GM18519 (cell line): ENCODE measurements around the gene ROBO1.
A peak's percentile ranks its signal among the peaks of the same experiment; 100 is the strongest.

Experiments used
- ATAC-seq: cut with Tn5 transposase; IDR thresholded peaks from one replicate; pipeline ENCODE4 v1.9.1; 2021; ENCODE audit warnings: mild to moderate bottlenecking, moderate library complexity; ENCODE audit not compliant: unreplicated experiment, low FRiP score

The ROBO1 gene

DNA sequence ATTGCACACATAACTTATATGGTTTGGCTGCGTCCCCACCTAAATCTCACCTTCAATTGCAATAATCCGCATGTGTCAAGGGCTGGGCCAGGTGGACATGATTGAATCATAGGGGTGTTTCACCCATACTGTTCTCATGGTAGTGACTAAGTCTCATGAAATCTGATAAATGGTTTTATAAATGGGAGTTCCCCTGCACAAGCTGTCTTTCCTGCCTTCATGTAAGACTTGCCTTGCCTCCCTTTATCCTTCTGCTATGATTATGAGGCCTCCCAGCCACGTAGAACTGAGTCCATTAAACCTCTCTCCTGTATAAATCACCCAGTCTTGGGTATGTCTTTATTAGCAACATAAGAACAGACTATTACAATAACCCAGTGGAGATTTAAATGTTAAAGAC lies 653.9 kb downstream of the ROBO1 start:
- no peak for ATAC-seq

DNA sequence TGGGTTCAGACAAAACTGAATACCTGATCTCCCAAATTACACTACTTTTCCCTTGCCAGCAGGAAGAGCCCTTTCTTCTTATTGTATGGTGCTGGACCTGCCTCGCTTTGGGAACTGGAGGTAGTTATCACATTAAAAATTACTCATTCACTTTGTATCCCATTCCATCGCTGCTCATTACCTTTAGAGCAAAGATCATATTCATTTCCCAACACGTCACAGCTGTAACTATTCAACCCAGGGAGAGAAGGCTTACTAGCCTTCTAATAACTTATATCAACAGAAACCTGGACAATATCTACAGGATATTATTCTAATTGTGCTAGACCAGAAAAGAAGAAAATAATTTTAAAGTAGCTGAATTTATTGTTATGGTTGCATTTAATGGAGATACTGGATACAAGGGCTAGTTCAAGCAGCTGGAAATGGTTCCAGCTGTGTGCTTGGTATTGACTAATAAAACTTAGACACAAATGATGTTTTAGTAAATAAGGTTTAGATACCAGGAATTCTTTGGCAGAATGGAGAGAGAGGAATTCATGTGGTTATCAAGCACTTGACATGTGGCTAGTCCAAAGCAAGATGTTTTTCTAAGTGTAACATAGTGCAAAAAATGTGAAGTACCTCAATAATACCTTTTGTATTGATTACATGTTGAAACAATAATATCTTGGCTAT lies 656.3 kb downstream of the ROBO1 start:
- ATAC-seq = no peak

DNA sequence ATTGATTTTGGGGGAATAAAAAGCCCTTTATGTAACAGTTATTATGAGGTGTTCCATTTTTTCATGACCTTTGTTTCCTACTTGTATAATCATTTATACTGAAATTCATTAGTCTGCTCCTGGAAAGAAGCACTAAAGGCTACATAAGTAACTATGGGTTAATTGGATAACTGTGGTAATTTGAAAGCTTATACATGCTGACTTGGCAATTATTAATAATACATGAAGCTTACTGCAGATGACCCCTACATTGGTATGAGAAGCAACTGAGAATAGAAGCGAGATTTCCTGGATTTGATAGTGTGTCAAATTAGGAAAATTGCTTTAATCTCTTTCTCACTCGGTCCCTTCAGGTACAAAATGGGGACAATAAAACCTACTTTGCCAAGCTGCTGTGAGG lies 658.0 kb downstream of the ROBO1 start:
- no peak for ATAC-seq

DNA sequence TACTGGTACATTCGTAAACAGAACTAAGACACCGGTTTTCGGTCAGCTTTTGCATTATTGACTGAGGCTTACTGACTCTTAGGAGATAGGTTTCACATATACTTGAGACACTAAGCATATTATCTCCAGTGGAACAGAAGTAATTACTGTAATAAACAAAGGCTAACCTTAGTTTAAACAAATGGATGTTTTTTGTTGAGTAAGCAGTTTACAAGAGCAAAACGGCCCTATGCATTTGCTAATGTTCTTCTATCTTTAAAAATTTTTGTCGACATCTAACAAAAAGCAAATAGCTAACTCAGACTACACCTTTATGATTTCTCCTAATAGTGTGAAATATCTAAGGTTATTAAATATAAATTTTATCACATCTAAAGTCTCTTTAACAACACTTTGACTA lies 664.5 kb downstream of the ROBO1 start:
- ATAC-seq = no peak

DNA sequence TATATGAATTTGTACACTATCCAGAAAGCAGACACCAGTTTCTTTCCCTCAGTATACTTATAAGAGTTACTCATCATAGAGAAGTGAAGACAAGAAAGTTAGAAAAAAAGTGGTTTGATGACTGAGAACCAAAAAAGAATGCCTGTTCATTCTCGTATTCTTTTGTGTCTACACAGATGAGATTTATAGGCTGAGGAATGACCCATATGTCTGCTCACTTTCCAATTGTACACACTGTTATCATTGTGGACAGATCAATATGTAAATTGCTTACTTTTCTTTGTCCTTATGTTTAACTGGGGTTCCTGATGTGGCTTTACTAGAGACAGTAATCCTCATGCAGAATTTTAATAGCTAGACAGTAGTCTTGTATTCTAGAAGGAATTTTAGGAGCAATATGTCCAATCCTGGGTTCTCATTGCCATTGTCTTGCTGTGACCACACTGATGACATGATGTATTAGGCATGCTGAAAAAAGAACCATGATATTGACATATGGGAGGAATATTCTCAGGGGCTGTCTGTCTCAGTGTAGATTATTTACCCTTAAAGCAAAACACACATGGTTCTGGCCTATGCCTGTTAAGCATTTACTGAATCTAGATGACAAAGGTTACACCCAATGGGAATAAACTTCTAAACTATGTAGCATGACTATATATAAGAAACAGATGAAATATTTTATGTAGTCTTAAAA lies 669.7 kb downstream of the ROBO1 start:
- no peak for ATAC-seq

DNA sequence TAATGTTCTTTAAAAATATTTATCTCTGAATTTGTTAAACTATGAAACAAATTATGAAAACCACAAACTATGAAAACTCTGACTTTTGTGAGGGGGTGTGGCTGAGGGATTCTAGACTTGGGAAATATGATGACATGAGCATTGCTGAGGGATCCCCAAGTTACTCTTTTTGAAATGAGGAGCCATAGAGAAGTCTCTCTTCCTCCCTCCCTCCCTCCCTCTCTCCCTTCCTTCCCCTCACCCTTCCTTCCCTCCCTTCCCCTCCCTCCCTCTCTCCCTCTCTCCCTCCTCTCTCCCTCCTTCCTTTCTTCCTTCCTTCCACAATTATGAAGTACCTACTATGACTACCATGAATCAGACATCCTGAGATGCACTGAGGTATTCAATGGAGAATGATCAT lies 673.1 kb downstream of the ROBO1 start:
- ATAC-seq = no peak

DNA sequence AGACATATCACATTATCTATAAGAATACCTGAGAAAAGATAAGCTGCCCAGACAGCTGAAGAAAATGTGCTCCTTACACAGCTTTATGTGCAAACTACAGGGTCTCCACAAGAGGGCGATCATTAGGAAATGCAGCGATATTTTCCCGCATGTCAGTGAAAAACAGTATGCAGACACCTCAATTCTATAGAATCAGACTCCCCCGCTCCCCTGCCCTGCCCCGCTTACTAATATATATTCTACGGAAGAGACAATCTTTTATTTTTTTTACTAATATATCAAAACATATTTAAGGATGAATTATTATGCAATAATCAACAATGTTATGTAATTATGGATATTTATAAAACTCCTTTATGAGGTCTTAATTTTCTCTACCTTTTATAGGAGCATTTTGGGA lies 681.3 kb downstream of the ROBO1 start:
- ATAC-seq = peak; percentile 94

DNA sequence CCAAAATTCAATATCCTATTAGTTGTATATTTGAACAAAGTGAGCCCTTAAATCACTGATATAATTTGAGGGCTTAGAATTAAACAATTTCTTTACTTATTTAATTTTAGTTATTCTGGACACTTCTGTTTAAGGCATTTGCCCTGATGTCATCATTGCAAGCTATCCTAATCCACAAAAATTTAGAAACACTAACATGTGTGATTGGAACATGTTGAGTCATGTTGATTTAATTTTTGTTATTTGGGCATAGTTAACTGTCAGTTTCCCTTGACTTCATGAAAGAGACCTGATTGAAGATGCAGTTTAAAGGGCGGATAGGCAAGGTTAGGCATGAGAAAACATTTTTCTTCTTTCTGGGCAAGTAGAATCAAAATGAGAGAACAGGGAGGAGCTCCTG lies 682.6 kb downstream of the ROBO1 start:
- ATAC-seq = no peak

DNA sequence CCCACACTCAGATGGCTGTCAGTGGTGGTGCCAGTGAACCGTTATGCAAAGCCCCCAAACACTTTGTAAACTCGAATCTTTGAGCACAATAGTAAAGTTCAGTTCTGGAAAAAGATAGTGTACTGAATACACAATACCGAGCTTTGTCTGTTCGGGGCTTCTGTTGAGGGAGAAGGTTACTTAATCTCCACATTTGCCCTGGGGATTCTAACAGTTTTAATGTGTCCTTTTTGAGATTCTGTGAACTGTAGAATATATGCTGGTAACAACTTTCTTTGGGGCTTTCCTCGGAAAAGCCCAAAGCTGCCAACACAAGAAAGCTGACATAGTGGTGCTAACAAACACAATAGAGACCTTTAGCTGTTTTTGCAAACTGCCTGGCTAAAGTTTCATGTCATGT lies 686.5 kb downstream of the ROBO1 start:
- no peak for ATAC-seq

DNA sequence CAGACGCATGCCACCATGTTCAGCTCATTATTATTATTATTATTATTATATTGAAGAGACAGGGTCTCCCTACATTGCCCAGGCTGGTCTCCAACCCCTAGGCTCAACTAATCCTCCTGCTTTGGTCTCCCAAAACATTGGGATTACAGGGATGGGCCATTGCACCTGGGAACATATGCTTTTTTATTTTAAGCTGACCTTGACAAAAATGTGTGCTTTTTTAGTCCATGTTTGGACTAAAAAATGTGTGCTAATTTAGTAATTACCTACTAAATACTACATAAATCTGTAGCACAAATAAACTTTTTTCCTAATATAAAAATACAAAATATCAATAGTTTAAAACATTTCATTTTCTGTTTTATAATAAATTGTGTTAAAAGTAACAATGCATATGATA lies 693.2 kb downstream of the ROBO1 start:
- no peak for ATAC-seq

DNA sequence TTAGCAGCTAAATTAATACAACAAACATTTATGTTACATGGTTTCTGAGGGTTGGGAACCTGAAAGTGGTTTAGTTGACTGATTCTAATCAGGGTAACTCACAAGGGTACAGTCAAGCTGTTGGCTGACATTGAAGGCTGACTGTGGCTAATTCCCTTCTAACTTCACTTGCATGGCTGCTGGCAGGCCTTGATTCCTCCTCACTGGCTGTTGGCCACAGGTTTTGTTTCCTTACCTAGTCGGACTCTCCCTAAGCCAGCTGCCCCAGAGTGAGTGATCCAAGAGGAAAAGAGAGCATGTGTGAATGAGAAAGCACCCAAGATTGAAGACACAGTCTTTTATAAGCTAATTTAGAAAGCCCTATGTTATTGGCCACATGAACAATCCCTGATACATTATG lies 700.1 kb downstream of the ROBO1 start:
- no peak for ATAC-seq

DNA sequence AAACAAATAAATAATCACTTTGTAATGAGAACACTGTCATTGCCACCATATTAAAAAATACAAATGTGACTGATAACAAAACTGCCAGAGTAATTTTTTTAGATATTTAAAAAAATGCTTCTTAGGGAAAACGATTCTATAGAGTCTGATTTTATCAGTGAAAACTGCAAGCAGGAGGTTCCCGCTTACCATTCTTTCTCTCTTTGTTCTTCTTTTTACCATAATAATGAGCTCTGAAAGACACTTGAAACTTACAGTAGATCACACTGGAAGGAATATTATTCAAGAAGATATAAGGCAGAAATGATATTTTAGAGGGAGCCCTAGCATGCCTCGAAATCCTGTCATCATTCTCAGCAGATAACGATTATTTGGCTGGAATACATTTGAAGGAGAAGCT lies 701.3 kb downstream of the ROBO1 start:
- no peak for ATAC-seq

DNA sequence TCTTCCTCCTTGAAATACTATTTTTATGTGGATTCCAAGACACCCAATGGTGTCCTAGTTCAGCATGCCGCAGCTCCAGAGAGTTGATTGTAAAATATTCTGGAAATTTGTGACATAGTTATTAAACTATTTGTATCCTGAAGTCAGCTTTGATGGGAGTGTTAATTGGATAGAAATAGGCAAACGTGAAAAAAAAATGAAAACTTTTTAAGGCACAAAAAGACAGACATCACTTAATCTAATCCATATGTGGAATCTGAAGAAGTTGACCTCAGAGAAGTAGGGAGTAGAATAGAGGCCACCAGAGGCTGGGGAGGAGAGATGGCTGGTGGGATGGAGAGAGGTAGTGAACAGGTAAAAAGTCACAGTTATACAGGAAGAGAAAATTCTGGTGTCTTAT lies 704.2 kb downstream of the ROBO1 start:
- no peak for ATAC-seq

DNA sequence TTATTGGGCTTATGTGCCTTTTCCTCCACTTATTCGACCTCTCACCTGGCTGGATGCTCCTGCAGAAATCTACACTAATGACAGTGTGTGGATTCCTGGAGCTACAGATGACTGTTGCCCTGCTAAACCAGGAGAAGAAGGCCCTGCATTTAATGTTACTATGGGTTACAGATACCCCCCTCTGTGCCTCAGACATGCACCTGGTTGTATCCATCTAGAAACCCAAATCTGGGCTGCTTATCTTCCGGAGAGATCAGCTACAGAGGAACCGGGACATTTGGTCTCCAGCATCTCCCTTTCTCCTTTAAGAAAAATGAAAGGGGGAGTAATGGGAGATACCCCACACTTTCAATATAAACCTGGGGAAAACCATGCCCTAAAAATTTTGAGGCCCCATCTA lies 710.0 kb downstream of the ROBO1 start:
- ATAC-seq = no peak

DNA sequence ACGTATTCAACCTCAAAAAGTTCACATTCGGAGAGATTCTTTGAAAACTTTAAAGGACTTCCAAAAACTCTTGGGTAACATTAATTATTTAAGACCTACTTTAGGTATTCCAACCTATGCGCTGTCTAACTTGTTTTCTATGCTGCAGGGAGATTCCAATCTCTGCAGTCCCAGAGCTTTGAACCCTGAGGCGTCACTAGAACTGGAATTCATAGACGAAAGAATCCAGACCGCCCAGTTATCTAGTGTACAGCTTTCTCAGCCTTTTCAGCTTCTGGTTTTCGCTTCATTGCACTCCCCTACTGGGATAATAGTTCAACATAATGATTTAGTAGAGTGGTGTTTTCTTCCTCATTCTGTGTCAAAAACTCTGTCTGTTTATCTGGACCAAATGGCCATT lies 711.3 kb downstream of the ROBO1 start:
- no peak for ATAC-seq

DNA sequence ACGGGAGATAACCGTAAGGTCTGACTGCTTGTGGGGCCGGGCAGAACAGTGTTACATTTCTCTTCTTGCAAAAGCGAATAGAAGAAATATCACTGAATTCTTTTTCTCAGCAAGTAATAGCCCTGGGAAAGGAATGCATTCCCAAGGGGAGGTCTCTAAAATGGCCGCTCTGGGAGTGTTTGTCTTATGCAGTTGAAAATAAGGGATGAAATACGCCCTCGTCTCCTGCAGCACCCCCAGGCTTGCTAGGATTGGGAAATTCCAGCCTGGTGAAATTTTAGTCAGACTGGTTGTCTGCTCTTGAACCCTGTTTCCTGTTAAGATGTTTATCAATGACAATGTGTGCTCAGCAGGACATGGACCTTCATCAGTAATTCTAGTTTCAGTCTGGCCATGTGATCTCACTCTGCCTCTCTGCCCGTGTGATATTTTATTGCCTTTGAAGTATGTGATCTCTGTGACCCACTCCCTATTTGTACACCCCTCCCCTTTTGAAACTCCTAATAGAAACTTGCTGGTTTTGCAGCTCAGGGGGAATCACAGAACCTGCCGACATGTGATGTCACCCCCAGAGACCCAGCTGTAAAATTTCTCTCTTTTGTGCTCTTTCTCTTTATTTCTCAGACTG lies 715.6 kb downstream of the ROBO1 start:
- ATAC-seq = no peak

DNA sequence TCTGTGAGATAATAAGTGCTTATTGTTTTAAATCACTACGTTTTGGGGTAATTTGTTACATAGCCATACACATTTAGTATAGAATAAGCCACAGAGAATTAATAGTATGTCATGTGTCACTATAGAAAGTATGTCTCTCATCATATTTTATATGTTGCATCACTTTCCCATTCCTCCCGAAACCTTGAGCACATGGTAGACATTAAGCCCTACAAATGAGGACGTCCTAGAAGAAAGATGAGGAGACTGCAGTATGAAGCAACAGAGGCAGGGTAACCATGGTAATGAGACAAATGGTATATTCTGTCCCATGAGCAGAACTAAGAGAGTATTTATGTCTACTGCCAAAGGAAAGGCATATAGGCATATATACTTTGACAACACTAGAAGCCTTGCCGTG lies 720.2 kb downstream of the ROBO1 start:
- no peak for ATAC-seq

DNA sequence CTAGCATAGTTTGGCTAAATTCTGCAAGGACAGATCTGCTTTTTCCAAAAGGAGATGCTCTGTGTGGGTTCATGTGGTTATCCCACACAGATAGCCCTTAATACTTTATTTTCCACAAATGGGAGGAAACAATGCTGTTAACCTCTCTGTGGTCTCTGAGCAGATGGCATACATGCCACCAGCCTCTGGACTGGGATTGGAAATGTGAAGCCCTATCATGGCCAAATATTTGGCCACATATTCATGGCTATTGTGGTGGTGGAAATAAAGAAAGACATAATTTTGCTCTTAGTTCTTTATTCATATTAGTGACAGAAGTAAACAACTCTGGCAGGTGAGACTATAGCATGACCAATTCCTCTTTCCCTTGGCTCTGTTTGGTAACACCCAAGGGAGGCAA lies 726.2 kb downstream of the ROBO1 start:
- no peak for ATAC-seq

DNA sequence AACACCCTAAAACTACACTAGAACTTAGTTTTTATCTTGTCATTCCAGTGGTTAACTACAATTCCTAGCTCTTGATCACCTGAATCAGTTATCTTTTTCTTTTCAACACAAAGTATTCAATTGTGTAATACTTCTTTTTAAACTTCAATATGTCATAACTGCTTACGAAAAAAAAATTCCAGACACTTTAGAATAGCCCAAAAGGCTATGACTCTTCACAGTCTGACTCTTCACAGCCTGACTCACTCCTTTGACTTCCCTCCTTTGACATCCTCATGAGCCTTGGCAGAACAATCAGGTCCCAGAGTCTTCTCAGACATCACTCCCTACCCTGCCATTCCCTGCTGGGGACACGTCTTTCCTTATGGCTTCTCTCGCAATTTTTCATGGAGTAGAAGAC lies 727.1 kb downstream of the ROBO1 start:
- no peak for ATAC-seq

DNA sequence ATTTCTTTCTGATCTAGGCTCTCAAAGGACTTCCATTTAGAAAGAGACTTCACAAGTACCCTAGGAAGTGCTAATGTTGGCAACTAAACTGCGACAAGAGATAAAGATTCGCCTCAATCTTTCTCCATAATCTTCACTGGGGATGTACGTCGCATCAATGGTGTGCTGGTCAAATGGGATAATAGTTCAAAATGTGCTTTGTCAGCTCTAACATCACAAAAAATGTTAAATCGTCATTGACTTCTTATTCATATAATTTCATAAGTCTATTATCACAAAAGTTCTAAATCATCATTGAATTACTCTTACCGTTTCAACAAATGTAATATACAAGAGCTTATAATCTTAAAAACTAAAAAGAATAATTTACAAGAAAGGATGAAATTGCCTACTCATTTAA lies 727.7 kb downstream of the ROBO1 start:
- no peak for ATAC-seq

DNA sequence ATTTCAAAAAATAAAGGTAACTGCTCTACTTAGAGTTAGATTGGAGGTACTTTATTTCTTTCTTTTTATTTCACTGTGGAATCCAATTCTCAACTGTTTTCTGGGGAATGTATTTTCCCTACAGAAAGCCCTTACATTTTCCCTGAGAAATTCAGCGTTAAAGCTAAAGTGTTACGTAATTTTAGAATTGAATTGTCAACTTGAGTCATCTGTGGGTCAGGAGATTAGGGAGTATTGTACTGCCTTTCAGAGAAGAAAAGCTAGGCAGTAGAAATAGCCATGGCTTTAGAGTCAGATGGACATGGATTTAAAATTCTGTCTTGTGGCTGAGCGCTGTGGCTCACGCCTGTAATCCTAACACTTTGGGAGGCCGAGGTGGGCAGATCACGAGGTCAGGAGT lies 728.6 kb downstream of the ROBO1 start:
- no peak for ATAC-seq

DNA sequence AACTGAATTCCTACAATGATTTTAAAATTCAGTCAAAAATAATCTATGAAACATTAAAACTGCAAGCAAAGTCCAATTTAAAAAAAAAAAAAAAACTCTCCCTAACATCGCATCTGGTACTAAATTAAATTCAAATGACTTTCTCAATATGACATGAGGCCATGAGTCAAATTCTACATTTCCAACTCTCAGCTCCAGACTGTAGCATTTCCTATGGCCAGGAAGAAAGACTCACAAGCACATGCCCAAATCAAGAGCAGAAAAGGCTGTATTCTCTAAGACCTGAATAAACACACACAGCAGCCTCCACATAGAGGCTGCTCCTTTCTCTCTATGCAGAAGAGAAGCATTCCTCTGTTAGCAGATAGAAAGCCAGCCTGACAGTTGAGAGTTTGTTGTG lies 729.2 kb downstream of the ROBO1 start:
- ATAC-seq = no peak
